GM18867 (cell line): ENCODE data around the gene HYOU1.
"Not testable (repeated sequence)": the region's sequence is repeated elsewhere in the genome, so short reads cannot be mapped to it uniquely, and the experiment has no call there.

ENCODE experiments used
- ATAC-seq: cut with Tn5 transposase; IDR thresholded peaks from one replicate; pipeline ENCODE4 v1.9.1; 2021; ENCODE audit warnings: mild to moderate bottlenecking, moderate library complexity; ENCODE audit not compliant: unreplicated experiment

Gene HYOU1

GRCh38 chr11:119047205-119047604 is 9.8 kb downstream of the HYOU1 start:
- no peak for ATAC-seq

- no peak for ATAC-seq
Measured at GRCh38 chr11:119046489-119046888, 10.5 kb downstream of the HYOU1 start.

DNA sequence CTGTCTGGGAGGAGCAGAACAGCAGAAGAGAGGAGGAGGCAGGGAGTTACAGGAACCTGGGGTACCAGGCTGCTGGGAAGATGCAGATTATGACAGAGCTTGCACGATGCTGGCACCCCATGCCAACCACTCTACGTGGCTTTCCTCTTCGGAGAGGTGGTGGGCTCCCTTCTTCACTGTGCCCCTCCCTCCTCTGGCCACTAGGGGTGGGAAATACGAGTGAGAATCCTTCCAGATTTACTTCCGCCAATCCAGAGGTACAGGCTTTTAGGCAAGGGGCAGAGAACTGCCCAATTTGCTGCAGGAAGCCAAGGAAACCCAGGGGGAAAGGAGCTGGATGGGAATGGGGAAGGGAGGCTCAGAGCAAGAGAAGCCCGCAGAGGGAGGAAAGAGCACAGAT is 12.3 kb downstream of the HYOU1 start:
- no peak for ATAC-seq

DNA sequence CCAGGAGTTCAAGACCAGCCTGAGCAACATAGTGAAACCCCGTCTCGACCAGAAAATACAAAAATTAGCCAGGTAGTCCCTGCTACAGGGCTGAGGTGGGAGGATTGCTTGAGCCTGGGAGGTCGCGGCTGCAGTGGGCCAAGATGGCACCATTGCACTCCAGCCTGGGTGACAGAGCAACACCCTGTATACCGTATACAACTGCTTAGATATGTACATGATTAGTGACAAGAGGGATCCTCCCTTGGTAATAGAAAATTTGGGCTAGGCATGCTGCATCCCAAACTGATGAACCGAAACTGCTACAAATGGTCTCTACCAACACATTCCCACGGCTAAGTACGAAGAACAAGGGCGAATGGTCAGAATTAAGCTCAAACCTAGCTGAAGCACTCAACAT is 14.1 kb downstream of the HYOU1 start:
- no peak for ATAC-seq

DNA sequence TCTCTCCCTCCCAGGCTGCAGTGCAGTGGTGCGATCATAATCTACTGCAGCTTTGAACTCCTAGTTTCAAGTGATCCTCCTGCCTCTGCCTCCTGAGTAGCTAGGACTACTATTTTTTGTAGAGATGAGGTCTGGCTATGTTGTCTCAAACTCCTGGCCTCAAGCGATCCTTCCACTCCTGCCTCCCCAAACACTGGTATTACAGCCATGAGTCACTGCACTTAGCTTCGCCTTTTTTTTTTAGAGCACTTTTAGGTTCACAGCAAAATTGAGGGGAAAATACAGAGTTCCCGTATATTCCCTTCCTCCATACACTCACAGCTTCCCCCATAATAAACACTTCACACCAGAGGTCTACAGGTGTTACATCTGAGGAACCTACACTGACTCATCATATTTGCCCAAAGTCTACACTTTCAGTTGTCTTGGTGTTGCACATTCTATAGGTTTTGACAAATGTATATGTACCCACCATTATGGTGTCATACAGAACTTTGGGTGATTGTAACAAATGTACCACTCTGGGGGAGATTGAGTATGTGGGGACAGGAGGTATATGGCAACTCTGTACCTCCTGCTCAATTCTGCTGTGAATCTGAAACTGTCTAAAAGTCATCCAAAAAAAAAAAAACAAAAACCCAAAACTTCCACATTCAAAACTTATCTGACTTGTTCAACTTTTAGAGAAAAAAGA is 15.0 kb downstream of the HYOU1 start:
- no peak for ATAC-seq

- ATAC-seq, result not testable (repeated sequence)
Measured at GRCh38 chr11:119039471-119039870, 17.5 kb downstream of the HYOU1 start.

DNA sequence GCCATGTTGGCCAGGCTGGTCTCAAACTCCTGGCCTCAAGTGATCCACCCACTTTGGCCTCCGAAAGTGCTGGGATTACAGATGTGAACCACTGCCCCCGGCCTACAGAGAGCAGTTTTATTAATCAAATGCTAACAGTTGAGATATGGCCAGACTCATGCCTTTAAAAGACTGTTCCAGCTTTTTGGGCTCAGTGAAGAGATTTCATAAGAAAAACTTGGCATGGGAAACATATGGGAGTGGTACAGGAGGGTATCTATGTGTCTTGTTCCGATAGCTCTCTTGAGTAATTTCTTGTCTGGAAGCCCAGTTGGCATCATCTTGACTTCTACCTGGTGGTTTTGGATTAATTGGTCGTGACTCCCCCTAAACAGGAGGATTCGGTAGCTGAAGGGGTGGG is 18.1 kb downstream of the HYOU1 start:
- ATAC-seq, result no peak

DNA sequence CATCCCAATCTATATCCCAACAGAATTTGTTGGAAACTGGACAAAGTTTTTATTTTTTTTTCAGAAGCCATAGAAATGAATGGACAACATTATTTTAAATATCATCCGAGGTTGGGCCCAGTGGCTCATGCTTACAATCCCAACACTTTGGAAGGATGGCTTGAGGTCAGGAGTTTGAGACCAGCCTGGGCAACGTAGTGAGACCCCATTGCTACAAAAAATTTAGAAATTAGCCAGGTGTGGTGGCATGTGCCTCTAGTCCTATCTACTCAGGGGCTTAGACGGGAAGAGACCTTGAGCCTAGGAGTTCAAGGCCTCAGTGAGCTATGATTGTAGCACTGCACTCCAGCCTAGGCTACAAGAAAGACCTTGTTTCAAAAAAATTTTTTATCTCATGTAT is 22.2 kb downstream of the HYOU1 start:
- no peak for ATAC-seq

DNA sequence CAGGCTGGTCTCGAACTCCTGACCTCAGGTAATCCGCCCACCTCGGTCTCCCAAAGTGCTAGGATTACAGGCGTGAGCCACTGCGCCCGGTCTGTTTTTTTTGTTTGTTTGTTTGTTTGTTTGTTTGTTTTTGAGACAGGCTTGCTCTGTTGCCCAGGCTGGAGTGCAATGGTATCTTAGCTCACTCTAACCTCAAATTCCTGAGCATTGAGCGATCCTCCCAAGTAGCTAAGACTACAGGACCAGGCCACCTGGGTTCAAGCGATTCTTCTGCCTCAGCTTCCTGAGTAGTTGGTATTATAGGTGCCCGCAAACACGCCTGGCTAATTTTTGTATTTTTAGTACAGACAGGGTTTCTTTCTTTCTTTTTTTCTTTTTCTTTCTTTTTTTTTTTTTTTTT is 23.6 kb downstream of the HYOU1 start:
- ATAC-seq, result not testable (repeated sequence)

- no peak for ATAC-seq
Measured at GRCh38 chr11:119031912-119032280, 25.1 kb downstream of the HYOU1 start.

- peak; percentile 84 for ATAC-seq
Measured at GRCh38 chr11:119030329-119031047, 26.5 kb downstream of the HYOU1 start, which contains the start of gene SLC37A4. Gene SLC37A4, minus strand, starts transcription at chr11:119030877.

GRCh38 chr11:119030029-119030328 is 27.0 kb downstream of the HYOU1 start:
- peak; percentile 2 for ATAC-seq

- ATAC-seq, result peak; percentile 24
Measured at GRCh38 chr11:119029340-119030028, 27.5 kb downstream of the HYOU1 start.

DNA sequence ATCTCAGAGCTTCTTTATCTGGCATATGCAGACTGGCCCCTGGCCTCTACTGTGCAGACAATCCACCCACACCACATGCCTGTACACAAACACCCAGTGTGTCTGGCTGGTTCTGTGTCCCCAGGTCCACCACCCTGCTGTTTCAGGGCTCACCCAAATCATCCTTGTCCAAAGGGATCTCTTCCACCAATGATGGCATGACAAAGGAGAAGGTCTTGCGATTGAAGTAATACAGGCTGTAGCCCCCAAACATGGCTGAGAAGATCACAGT is 28.0 kb downstream of the HYOU1 start:
- ATAC-seq, result no peak

DNA sequence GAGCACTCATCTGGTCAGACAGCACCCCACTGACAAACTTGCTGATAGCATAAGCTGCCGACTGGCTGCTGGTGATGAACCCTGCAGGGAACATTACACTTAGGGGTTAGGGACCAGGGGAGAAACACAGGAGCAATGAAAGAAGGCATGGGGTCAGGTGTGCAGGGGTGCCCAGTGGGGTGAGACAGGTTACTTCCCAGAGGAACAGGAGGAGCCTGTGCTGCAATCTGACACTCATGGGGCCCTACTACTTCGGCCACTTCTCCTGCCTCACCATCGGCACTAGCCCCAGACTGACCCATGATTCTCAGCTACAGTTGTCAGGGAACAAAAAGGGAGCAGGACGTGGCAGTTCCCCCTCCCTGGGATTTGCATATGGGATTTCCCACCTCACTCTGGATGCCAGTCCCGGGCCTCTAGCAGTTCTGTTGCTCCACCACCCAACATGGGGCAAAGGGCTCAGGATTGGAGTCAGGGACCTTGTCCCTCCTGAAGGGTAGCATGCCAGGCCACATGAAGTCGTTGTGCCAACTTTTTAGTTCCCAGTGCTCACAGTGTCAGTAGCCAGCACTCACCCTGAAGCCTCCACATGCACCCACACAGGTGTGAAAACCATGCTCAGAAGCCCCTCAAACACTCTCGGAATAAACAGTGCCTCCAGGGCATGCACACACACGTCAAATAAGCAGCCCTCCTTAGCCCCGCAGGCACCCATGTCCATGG is 28.5 kb downstream of the HYOU1 start:
- ATAC-seq, result no peak

DNA sequence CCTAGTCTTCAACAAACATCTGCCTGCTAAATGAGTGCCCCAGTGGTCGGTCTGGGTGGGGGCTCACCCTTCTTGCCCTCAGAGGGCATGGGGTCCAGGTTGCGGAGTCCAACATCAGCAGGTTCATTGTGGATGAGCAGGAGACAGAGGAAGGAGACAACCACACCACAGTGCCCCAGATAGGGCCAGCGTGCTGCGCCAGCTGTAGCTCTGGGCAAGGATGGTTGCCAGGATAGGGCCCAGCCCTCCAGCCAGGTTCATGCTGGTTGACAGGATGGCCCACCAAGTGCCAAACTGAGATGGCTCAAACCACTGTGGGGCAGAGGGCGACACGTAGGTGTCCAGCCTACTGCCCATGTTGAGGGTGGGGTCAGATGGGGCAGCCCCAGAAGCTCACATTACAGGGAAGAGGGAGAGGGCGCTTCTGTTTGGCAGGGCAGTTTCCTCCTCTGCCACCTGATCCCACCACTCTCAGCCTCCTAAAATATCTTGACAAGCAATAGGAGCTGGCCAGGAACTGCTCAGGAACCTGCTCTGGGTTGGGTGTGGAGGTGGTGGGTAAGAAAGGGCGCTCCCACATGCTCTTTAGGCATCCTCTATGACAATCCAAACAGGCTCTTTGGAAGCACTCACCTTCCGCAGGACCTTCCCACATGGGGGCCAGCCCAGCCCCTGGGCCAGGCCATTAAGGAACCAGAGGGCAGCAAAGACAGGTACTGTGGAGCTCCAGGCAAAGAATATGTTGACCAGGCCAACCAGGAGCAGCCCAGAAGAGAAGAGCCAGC is 29.3 kb downstream of the HYOU1 start:
- no peak for ATAC-seq

GRCh38 chr11:119026970-119027369 is 30.0 kb downstream of the HYOU1 start:
- ATAC-seq, result no peak

- ATAC-seq, result no peak
Measured at GRCh38 chr11:119025978-119026766, 30.8 kb downstream of the HYOU1 start.

- ATAC-seq, result no peak
Measured at GRCh38 chr11:119025541-119025940, 31.5 kb downstream of the HYOU1 start.

DNA sequence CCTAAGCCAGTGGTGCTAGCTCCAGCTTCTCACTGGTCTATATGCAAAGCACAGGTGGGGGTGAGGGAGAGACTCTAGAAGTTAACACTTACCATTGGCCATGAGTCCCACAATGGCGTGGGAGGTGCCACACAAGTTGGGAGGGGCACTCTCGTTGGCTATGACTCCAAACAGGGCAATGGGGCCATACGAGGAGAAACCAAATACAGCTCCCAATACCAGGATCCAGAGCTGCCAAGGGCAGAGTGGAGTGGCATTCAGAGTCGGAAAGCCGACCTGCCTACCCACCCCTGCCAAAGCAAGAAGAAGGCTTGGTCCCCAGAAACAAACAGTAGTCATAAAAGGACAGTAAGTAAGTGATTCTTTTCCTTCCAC is 31.9 kb downstream of the HYOU1 start:
- no peak for ATAC-seq
